GM19468 (cell line): ENCODE results near the gene ATP1B1.

Source experiments
- ATAC-seq: cut with Tn5 transposase; IDR thresholded peaks from one replicate; pipeline ENCODE4 v1.9.1; 2021; ENCODE audit warnings: mild to moderate bottlenecking, moderate library complexity, moderate number of reproducible peaks; ENCODE audit not compliant: unreplicated experiment; ENCODE audit errors: extremely low read depth

ATP1B1 gene

GRCh38 chr1:169106095-169106920 is at the start of gene ATP1B1:
ATP1B1 (plus strand) TSS chr1:169106690; CDS start chr1:169106830, 140 bp downstream.
- ATAC-seq = peak; percentile 78

DNA sequence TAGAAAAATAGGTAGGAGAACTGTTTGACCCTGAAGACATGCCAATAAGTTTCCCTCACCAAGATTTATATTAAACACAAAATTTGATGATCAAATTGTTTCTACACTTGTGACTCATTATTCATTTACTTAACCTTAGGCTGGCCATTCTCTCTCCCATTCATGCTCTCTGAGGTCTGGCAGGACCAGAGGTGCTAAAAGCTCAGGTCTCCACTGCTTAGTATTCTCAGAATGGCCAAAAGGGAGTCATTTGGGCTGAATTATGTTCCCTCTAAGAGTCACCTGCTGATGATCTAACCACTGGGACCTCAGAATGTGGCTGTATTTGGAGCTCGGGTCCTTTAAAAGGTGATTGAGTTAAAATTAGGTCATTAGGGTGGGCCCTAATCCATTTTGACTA is 47.1 kb upstream of the ATP1B1 start:
- ATAC-seq = no peak

DNA sequence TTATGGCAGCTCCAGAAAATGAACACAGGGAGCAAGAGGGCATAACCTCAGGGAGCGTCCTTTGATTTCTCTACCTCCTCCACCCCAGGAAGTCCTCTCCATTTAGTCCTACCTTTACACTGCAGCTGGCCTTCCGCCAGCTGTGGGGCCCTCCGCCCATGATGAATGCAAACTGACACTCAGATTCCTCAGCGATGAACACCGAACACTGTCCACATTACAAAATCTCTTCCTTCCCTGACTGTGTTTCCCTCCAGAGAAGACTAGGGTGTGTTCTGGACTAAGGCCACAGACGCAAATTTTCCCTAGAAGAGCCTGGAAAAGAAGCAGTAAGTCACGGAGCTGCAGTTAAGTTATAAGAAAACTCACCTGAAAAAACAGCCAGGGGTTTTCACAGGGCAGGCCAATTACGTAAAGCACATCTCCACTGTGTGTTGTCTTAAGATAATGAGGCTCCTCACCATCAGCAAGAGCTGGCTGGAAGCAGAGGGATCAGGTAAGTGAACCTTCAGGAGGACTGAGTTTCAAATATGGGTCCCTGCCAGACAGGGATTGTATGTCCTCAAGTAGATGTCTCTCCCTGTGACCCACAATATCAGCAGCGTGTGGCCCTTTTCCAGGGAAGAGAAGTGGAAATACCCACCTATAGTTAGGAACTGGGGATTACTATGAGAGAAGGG is 46.3 kb upstream of the ATP1B1 start:
- no peak for ATAC-seq

GRCh38 chr1:169060919-169061639 is 45.4 kb upstream of the ATP1B1 start:
- ATAC-seq = no peak

GRCh38 chr1:169062152-169062551 is 44.3 kb upstream of the ATP1B1 start:
- no peak for ATAC-seq

- ATAC-seq = no peak
Observed at GRCh38 chr1:169064103-169064502, 42.4 kb upstream of the ATP1B1 start.

DNA sequence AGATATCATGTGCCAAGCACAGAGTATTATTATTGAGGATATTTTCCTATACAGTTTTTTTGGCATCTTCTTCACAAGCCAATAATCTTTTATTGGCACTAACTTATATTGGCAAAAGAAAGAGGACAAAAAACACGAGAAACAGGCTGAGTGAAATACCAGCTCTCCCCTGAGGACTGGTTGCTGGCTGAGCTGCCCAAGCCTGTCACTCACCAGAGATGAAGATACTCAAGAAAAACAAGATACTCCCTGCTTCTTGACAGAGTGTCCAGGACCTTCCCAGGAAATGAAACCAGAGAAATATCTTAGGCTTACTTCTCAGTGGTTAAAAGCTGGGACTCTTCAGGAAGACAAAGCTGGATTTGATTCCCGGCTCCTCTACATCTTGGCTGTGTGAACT is 35.9 kb upstream of the ATP1B1 start:
- ATAC-seq = no peak

DNA sequence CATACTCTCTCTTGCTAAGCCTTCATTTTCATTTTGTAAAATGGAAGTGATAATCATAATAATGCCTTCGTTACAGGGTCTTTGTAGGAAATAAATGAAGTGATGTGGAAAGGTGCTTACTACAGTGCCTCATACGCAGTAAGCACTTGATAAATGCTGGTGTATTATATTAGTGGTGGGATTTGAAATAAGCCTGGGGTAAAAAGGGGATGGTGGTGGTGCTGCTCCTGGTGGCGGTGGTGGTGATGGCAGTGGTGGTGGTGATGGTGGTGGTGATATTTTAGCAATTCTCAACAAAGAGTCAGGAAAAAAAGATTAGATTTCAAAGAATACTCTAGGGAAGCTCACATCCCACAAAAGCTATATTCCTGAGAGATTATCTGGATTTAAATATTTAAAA is 35.5 kb upstream of the ATP1B1 start:
- ATAC-seq = no peak

DNA sequence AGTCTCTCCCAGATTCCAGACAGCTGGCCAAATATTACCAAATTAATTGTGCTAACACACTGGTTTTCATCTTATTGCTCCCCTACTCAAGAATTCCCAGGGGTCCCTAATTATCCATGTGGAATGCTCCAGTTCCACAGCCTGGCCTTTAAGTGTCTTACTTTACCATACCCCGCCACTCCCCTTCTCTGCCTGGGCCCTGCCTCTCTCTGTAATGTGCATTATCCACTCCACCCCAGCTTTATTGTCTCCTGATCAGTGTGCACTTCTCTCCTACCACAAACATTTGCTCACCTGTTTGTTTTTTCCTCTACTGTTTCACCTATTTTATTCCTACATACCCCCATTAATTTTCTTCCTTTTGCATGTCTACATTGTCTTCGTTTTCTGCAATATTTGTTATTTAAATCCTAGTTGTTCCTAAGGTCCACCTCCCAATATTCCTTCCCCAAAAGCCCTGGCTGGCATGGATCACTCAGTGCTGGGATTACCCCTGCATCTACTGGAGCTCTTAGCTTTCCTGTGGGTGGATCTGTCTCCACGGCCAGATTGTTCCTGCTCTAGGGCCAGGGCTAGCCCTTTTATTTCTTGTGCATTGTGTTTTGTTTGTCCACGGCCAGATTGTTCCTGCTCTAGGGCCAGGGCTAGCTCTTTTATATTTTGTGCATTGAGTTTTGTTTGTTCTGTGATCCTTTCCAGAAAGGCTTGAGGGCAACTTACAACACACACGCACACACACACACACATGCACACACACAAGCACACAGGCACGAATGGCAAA is 33.4 kb upstream of the ATP1B1 start:
- ATAC-seq = no peak

- ATAC-seq = no peak
Observed at GRCh38 chr1:169078163-169078883, 28.2 kb upstream of the ATP1B1 start.

DNA sequence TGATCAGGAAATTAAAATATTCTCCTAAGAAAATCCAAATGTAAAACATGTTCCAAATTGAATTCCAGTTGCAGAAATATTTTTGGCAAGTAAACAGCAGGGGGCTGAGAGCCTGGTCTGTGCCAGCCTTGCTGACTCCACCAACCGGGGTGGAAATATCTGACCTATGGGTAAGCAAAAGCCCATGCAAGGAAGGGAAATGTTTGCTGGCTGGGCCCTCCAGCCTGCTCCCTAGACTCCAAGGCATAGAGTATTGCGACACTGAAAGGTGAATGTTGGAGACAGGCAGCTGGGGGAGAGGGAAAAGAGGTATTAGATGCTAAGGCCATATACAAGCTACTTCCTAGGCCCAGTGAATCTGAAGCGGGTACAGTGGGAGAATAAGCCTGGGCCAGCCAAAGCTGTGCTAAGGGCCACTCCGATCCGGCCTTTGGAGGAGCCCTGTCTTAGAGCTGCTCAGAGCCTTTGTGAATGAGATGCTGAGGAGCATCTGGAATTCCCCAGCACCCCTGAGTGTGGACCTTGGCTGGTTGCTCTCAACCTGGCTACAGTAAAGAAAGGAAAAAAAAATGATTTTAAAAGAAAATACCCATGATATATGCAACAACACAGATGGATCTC is 24.9 kb upstream of the ATP1B1 start:
- ATAC-seq = no peak

DNA sequence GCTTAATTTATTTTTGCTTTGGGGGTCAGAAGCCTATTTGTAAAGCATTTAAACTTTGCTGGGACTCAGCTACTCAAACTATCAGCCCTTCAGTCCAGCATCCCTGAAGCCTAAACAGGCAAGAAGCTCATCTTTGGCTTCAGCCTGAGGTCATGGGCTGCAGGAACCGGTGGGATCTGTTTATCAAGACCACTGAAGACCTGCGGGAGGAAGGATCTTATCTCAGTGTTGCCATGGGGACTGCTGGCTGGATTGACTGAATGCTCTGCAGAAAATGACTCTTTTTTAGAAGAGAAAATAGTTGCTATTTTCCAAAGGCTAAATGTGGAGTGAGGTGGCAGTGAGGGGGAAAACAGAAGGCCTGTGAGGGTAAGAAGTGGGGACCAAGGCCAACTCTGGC is 20.6 kb upstream of the ATP1B1 start:
- no peak for ATAC-seq

DNA sequence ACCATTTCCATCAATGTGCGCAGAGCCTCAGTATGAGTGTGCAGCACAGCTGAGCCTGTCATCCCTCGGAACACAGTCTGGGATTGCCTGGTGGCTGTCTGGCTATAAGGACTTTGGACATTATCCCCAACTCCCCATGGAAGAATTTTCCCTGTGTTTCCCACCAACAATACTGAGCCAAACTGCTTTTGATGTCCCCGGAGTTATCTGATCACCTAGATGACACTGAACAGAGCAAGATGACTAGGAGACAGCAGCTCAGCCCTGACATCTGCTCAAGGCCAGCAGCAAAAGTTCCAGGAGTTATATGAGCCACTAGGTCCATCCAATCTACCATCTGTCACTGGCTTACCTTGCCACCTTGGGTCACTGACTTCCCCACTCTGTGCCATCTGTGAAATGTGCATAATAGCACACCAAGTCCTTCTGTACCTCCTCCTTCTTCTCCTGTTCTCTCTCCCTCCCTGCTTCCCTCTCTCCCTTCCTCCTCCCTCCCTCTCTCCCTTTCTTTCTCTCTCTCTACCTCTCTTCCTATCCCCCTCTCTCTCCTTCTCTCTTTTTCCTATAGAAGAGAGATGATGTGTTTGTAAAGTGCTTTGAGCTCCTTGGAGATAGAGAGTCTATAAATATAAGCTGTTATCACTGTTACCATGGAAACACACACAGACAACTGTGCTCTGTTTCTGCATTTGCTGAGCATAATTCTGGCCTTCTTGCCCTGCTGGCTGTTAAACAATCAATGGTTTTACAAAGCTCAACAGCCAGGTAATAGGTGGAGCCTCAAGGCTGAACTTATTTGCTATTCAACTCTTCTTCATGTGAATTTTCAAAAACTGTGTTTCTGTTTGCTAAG is 19.7 kb upstream of the ATP1B1 start:
- no peak for ATAC-seq

DNA sequence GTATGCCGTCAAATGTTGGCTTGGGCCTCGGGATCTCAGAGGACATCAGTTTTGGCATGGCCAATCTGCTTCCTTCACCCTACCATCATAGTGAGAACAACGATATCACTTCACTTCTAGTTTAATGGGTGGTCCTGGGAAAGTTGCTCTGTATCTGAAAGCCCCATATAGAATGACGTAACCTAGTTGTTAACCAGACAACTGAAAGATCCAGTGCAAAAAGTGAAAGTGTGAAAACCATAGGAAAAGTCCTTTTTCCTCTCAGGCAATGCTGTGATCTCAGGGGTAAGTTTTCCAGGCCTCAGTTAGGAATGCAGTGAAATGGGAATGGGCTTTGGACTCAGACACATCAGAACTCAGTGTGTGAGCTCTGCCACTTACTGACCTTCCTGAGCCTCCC is 18.6 kb upstream of the ATP1B1 start:
- ATAC-seq = no peak

- no peak for ATAC-seq
Observed at GRCh38 chr1:169089776-169090175, 16.7 kb upstream of the ATP1B1 start.

- ATAC-seq = no peak
Observed at GRCh38 chr1:169090308-169090899, 16.1 kb upstream of the ATP1B1 start.

DNA sequence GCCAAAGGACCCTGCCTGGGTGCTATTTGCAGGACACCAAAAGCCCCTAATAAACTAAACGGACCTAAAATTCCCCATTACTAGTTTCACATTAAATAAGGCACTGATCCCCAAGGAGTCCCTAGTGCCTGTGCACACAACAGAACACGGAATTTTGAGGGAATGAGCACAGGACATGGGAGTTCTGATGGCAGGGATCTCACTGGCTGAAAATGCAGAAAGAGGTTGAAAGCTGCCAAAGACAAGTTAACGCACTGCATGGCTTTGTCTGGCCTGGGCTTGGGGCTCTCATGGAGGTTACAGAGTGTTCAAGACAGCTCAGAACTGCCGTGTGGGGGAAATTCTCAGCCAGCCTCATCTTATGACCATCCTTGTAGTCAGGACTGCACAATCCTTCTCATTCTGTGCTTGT is 15.6 kb upstream of the ATP1B1 start:
- ATAC-seq = no peak

- ATAC-seq = no peak
Observed at GRCh38 chr1:169091480-169091941, 15.0 kb upstream of the ATP1B1 start.
